ENCODE data around the gene CTSW. TPM values are rescaled to one million over a fixed set of nuclear protein-coding genes. Genes with fewer than 3 reads are reported as not detected.

CTSW gene
- total RNA-seq, 1 experiment from 2014 or later = not detected

DNA sequence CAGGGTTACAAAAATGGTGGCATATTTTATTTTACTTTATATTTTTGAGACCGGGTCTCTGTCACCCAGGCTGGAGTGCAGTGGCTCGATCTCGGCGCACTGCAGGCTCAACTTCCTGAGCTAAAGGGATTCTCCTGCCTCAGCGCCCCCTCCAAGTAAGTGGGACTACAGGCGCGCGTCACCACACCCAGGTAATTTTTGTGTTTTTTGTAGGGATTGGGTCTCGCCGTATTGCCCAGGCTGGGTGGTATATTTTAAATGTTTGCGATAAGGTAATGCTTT lies 21.2 kb downstream of the CTSW start (continued):
- TF ChIP-seq, protein P1, sequence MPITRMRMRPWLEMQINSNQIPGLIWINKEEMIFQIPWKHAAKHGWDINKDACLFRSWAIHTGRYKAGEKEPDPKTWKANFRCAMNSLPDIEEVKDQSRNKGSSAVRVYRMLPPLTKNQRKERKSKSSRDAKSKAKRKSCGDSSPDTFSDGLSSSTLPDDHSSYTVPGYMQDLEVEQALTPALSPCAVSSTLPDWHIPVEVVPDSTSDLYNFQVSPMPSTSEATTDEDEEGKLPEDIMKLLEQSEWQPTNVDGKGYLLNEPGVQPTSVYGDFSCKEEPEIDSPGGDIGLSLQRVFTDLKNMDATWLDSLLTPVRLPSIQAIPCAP (CRISPR knock-in tag; IDR thresholded peaks at IDR 0.05) = no peak
- TF ChIP-seq, protein P2, sequence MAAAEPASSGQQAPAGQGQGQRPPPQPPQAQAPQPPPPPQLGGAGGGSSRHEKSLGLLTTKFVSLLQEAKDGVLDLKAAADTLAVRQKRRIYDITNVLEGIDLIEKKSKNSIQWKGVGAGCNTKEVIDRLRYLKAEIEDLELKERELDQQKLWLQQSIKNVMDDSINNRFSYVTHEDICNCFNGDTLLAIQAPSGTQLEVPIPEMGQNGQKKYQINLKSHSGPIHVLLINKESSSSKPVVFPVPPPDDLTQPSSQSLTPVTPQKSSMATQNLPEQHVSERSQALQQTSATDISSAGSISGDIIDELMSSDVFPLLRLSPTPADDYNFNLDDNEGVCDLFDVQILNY (CRISPR knock-in tag; IDR thresholded peaks at IDR 0.05) = no peak
- TF ChIP-seq, protein P3, sequence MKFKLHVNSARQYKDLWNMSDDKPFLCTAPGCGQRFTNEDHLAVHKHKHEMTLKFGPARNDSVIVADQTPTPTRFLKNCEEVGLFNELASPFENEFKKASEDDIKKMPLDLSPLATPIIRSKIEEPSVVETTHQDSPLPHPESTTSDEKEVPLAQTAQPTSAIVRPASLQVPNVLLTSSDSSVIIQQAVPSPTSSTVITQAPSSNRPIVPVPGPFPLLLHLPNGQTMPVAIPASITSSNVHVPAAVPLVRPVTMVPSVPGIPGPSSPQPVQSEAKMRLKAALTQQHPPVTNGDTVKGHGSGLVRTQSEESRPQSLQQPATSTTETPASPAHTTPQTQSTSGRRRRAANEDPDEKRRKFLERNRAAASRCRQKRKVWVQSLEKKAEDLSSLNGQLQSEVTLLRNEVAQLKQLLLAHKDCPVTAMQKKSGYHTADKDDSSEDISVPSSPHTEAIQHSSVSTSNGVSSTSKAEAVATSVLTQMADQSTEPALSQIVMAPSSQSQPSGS (CRISPR knock-in tag; IDR thresholded peaks at IDR 0.05; ENCODE audit: borderline replicate concordance, low read depth) = no peak
- TF ChIP-seq FOXJ3 (CRISPR knock-in tag; IDR thresholded peaks at IDR 0.05; ENCODE audit: borderline replicate concordance) = no peak
- TF ChIP-seq, protein P4, sequence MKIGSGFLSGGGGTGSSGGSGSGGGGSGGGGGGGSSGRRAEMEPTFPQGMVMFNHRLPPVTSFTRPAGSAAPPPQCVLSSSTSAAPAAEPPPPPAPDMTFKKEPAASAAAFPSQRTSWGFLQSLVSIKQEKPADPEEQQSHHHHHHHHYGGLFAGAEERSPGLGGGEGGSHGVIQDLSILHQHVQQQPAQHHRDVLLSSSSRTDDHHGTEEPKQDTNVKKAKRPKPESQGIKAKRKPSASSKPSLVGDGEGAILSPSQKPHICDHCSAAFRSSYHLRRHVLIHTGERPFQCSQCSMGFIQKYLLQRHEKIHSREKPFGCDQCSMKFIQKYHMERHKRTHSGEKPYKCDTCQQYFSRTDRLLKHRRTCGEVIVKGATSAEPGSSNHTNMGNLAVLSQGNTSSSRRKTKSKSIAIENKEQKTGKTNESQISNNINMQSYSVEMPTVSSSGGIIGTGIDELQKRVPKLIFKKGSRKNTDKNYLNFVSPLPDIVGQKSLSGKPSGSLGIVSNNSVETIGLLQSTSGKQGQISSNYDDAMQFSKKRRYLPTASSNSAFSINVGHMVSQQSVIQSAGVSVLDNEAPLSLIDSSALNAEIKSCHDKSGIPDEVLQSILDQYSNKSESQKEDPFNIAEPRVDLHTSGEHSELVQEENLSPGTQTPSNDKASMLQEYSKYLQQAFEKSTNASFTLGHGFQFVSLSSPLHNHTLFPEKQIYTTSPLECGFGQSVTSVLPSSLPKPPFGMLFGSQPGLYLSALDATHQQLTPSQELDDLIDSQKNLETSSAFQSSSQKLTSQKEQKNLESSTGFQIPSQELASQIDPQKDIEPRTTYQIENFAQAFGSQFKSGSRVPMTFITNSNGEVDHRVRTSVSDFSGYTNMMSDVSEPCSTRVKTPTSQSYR (CRISPR knock-in tag; IDR thresholded peaks at IDR 0.05) = no peak
- TF ChIP-seq CREM (CRISPR knock-in tag; IDR thresholded peaks at IDR 0.05) = no peak
- TF ChIP-seq, protein P5, sequence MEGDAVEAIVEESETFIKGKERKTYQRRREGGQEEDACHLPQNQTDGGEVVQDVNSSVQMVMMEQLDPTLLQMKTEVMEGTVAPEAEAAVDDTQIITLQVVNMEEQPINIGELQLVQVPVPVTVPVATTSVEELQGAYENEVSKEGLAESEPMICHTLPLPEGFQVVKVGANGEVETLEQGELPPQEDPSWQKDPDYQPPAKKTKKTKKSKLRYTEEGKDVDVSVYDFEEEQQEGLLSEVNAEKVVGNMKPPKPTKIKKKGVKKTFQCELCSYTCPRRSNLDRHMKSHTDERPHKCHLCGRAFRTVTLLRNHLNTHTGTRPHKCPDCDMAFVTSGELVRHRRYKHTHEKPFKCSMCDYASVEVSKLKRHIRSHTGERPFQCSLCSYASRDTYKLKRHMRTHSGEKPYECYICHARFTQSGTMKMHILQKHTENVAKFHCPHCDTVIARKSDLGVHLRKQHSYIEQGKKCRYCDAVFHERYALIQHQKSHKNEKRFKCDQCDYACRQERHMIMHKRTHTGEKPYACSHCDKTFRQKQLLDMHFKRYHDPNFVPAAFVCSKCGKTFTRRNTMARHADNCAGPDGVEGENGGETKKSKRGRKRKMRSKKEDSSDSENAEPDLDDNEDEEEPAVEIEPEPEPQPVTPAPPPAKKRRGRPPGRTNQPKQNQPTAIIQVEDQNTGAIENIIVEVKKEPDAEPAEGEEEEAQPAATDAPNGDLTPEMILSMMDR (IDR thresholded peaks at IDR 0.05) = no peak

DNA sequence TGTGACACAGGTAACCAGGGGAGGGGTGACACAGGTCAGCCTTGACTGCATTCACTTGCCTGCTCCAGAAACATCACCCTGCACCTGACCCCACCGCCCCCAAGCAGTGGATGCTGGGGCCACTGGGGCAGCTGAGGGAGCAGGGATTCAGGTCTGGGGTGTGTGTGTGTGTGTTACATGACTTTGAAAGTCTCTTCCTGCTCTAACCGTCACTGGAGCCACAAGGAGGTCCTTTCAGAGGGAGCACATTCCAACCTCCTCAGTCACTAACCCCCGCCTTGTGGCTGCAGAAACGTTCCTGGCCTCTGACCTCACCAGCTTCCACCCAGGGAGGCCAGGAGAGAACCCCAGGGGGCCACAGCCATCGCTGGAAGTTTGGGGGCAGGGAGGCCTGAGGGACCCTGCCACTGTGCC lies 23.4 kb downstream of the CTSW start:
- H3K36me3 Mint-ChIP-seq = no peaks in the 10 kb centered on the region
- no peak overlapping the region for H3K27ac Mint-ChIP-seq
- TF ChIP-seq FOXP1 (CRISPR knock-in tag; IDR thresholded peaks at IDR 0.05; ENCODE audit: borderline replicate concordance) (no peak), KAT7 (CRISPR knock-in tag; IDR thresholded peaks at IDR 0.05; ENCODE audit: borderline replicate concordance) (no peak), NFE2L1 (CRISPR knock-in tag; IDR thresholded peaks at IDR 0.05) (no peak), TCF7 (CRISPR knock-in tag; IDR thresholded peaks at IDR 0.05; ENCODE audit: low read depth) (no peak), ZNF423 (CRISPR knock-in tag; IDR thresholded peaks at IDR 0.05) (0 out of 2 replicates have a peak, but pooled peaks have one; percentile 45)
- TF ChIP-seq, protein P6, sequence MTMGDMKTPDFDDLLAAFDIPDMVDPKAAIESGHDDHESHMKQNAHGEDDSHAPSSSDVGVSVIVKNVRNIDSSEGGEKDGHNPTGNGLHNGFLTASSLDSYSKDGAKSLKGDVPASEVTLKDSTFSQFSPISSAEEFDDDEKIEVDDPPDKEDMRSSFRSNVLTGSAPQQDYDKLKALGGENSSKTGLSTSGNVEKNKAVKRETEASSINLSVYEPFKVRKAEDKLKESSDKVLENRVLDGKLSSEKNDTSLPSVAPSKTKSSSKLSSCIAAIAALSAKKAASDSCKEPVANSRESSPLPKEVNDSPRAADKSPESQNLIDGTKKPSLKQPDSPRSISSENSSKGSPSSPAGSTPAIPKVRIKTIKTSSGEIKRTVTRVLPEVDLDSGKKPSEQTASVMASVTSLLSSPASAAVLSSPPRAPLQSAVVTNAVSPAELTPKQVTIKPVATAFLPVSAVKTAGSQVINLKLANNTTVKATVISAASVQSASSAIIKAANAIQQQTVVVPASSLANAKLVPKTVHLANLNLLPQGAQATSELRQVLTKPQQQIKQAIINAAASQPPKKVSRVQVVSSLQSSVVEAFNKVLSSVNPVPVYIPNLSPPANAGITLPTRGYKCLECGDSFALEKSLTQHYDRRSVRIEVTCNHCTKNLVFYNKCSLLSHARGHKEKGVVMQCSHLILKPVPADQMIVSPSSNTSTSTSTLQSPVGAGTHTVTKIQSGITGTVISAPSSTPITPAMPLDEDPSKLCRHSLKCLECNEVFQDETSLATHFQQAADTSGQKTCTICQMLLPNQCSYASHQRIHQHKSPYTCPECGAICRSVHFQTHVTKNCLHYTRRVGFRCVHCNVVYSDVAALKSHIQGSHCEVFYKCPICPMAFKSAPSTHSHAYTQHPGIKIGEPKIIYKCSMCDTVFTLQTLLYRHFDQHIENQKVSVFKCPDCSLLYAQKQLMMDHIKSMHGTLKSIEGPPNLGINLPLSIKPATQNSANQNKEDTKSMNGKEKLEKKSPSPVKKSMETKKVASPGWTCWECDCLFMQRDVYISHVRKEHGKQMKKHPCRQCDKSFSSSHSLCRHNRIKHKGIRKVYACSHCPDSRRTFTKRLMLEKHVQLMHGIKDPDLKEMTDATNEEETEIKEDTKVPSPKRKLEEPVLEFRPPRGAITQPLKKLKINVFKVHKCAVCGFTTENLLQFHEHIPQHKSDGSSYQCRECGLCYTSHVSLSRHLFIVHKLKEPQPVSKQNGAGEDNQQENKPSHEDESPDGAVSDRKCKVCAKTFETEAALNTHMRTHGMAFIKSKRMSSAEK (CRISPR knock-in tag; IDR thresholded peaks at IDR 0.05; ENCODE audit: borderline replicate concordance) = no peak
- TF ChIP-seq, protein P7, sequence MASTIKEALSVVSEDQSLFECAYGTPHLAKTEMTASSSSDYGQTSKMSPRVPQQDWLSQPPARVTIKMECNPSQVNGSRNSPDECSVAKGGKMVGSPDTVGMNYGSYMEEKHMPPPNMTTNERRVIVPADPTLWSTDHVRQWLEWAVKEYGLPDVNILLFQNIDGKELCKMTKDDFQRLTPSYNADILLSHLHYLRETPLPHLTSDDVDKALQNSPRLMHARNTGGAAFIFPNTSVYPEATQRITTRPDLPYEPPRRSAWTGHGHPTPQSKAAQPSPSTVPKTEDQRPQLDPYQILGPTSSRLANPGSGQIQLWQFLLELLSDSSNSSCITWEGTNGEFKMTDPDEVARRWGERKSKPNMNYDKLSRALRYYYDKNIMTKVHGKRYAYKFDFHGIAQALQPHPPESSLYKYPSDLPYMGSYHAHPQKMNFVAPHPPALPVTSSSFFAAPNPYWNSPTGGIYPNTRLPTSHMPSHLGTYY (CRISPR knock-in tag; IDR thresholded peaks at IDR 0.05) = no peak
- DNase-seq (ENCODE audit: low spot score) (no peak), ATAC-seq (no peak)
- ChIA-PET POLR2A (interaction anchor here (1.0 kb wide), 1 partner anchor 13 kb away, joined by 5 read pairs; the partner anchor contains the start of gene CCDC85B), CTCF (interaction anchor here (0.8 to 2.3 kb wide), 4 partner anchors 12 to 166 kb away, joined by 3 to 9 read pairs (median 4); partner anchors contain the start of genes CCDC85B and FIBP)
- no peak overlapping the region for H3K4me3 Mint-ChIP-seq
- peaks cover 74% of the 10 kb centered on the region for H3K27me3 Mint-ChIP-seq (ENCODE audit: low read depth)
- no peaks in the 10 kb centered on the region for H3K9me3 Mint-ChIP-seq
- 0 out of 2 replicates have a peak, but pooled peaks cover 4% of the 10 kb centered on the region for H3K4me1 Mint-ChIP-seq
